ENCODE measurements around the gene RAD18. TPM values are rescaled to one million over a fixed set of nuclear protein-coding genes. Genes with fewer than 3 reads are reported as not detected.

RAD18 gene
- total RNA-seq, 1 donor from 2014 or later = 35.4 TPM

DNA sequence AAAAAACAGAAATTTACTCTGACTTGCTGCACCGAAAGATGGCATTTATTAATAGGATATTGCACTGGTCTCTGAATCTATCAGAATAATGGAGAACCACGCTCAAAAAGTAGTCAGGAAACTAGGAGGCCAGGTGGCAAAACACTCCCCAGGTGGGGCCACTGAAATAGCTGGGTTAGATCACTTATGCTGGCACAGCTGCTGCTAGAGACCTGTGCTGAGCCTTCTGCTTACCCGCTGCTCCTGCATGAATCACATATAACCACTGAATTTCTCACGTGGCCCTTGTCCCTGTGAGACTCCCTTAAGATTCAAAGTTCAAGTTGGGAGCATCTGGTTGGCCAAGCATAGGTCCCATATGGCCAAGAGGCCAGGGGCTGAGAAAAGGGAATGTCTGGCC is 127.9 kb downstream of the RAD18 start:
- Histone ChIP-seq H3K27me3 (no peaks in the 10 kb centered on the region), H3K9me3 (no peaks in the 10 kb centered on the region), H3K4me1 (no peaks in the 10 kb centered on the region), H3K4me3 (no peak overlapping the region), H3K27ac (no peak overlapping the region), H3K36me3 (no peaks in the 10 kb centered on the region)
- peak in 1 of 2 donors; percentile 34 for DNase-seq (ENCODE audit: extremely low spot score in 2 of 2)
- TF ChIP-seq POLR2A (IDR thresholded peaks at IDR 0.05) (no peak), POLR2AphosphoS5 (IDR thresholded peaks at IDR 0.05; ENCODE audit: insufficient read depth in 1 of 2, low read depth in 1 of 2) (no peak)
- TF ChIP-seq, protein P1, sequence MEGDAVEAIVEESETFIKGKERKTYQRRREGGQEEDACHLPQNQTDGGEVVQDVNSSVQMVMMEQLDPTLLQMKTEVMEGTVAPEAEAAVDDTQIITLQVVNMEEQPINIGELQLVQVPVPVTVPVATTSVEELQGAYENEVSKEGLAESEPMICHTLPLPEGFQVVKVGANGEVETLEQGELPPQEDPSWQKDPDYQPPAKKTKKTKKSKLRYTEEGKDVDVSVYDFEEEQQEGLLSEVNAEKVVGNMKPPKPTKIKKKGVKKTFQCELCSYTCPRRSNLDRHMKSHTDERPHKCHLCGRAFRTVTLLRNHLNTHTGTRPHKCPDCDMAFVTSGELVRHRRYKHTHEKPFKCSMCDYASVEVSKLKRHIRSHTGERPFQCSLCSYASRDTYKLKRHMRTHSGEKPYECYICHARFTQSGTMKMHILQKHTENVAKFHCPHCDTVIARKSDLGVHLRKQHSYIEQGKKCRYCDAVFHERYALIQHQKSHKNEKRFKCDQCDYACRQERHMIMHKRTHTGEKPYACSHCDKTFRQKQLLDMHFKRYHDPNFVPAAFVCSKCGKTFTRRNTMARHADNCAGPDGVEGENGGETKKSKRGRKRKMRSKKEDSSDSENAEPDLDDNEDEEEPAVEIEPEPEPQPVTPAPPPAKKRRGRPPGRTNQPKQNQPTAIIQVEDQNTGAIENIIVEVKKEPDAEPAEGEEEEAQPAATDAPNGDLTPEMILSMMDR (IDR thresholded peaks at IDR 0.05) = no peak
- intact Hi-C loops (cut with DNase I) = no loop called here

- no peak for DNase-seq (ENCODE audit: extremely low spot score in 2 of 2)
- Histone ChIP-seq H3K4me1 (no peaks in the 10 kb centered on the region), H3K27ac (no peak overlapping the region), H3K27me3 (no peaks in the 10 kb centered on the region), H3K36me3 (no peaks in the 10 kb centered on the region), H3K4me3 (no peak overlapping the region), H3K9me3 (no peaks in the 10 kb centered on the region)
- TF ChIP-seq POLR2A (IDR thresholded peaks at IDR 0.05) = no peak
- TF ChIP-seq POLR2AphosphoS5 (IDR thresholded peaks at IDR 0.05; ENCODE audit: insufficient read depth in 1 of 2, low read depth in 1 of 2) = no peak
- TF ChIP-seq, protein P1 (IDR thresholded peaks at IDR 0.05) = no peak
- intact Hi-C loops (cut with DNase I) = no loop called here
Observed at GRCh38 chr3:8834974-8835373, 128.3 kb downstream of the RAD18 start.

DNA sequence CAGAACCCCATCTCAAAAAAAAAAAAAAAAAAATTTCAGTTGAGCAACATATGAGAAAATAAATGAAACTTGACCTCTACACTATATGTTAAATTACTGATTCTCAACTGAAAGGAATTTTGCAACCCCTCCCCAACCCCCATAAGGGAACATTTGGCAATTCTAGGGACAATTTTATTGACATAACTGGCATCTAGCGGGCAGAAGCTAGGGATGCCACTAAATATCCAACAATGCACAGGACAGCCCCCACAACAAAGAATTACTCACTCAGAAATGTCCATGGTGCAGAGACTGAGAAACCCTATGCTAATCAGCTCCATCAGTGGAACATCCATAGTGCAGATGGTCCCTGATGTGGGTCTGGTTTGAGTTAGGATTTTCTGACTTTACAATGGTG is 135.6 kb downstream of the RAD18 start:
- no peak overlapping the region for H3K27ac ChIP-seq
- intact Hi-C loops (cut with DNase I) = no loop called here
- no peak for TF ChIP-seq POLR2A (IDR thresholded peaks at IDR 0.05)
- TF ChIP-seq, protein P1 (IDR thresholded peaks at IDR 0.05) = no peak
- TF ChIP-seq POLR2AphosphoS5 (IDR thresholded peaks at IDR 0.05; ENCODE audit: insufficient read depth in 1 of 2, low read depth in 1 of 2) = no peak

More for the DNA sequence above, 135.6 kb downstream of the RAD18 start:
- H3K9me3 ChIP-seq = no peaks in the 10 kb centered on the region
- no peak for DNase-seq (ENCODE audit: extremely low spot score in 2 of 2)
- no peaks in the 10 kb centered on the region for H3K4me1 ChIP-seq
- H3K27me3 ChIP-seq = no peaks in the 10 kb centered on the region
- H3K4me3 ChIP-seq = no peak overlapping the region
- no peaks in the 10 kb centered on the region for H3K36me3 ChIP-seq

Small RNA genes within 50 kb of the gene (small RNA-seq; reads per million reads assigned to genes)
- not detected for gene RF00416

Other genes with a start within 250 kb of the RAD18 start
- not detected for gene CAV3, start 229.7 kb downstream of the RAD18 start, total RNA-seq
- gene OXTR, start 193.9 kb downstream of the RAD18 start, total RNA-seq = 0.25 TPM

Measured in vagina (tissue), 2 donors.